HG03558 (cell line): ENCODE data around the gene ZBTB5.
"Not testable (repeated sequence)": the region's sequence is repeated elsewhere in the genome, so short reads cannot be mapped to it uniquely, and the experiment has no call there.

Experiments used
- ATAC-seq: cut with Tn5 transposase; IDR thresholded peaks from one replicate; pipeline ENCODE4 v1.9.1; 2021; ENCODE audit warnings: moderate number of reproducible peaks; ENCODE audit not compliant: unreplicated experiment; ENCODE audit errors: extremely low read depth

ZBTB5 gene

DNA sequence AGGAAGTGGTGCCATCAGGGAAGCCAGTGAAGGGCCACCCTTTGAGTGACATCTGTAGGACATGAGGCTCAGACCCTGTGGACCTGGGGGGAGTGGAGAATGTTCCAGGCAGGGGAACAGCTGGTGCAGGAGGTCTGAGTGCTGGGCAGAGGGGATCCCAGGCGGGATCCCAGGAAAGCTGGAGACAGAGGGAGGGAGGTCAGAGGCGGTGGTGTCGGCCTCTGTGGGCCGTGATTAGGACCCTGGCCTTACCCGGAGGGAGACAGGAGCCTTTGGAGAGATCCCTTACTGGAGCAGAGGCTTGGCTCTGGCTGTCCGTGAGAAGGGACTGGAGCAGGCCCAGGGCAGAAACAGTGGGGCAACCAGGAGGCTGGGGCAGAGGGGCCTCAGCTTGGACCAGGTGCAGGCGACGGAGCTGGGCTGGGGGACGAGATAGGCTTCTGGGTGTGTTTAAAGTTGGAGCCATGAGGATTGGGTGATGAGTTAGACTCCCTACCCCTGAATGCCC is 54.8 kb downstream of the ZBTB5 start:
- ATAC-seq: no peak

DNA sequence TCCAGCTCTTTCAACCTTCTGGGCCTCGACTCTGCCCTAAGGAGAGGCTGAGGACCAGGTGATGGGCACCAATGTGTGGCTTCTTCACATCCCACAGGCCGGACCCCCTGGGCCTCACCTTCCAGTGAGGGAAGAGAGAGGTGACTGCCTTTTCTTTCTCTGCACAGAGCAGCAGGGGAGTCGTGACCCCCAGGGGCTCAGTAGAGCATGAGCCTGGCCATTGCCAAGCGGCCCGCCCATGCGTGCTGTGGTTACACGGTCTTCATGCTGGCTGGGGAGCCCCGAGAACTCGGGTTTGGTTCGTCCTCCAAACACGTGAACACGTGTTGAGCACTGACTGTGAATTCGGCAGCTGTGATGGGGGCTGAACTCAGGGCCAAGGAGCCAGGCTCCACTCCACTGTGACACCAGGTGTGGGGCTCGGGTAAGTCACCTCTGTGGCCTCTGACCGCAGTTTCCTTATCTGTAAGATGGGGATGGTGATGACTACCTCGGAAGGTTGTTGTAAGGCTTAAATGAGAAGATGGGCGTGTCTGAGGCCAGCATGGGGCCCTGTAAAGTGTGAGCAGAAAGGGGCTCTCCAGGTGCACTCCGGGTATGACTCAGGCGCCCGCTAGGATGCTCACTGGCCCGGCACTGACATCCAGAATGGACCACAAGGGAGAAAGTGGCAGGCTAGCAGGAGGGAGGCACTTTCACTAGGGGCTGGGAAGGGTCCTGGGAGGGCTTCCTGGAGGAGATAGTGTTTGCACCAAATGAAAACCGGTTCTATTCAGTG is 56.1 kb downstream of the ZBTB5 start:
- peak; percentile 79 for ATAC-seq

- no peak for ATAC-seq
Observed at GRCh38 chr9:37407468-37407867, 57.8 kb downstream of the ZBTB5 start.

DNA sequence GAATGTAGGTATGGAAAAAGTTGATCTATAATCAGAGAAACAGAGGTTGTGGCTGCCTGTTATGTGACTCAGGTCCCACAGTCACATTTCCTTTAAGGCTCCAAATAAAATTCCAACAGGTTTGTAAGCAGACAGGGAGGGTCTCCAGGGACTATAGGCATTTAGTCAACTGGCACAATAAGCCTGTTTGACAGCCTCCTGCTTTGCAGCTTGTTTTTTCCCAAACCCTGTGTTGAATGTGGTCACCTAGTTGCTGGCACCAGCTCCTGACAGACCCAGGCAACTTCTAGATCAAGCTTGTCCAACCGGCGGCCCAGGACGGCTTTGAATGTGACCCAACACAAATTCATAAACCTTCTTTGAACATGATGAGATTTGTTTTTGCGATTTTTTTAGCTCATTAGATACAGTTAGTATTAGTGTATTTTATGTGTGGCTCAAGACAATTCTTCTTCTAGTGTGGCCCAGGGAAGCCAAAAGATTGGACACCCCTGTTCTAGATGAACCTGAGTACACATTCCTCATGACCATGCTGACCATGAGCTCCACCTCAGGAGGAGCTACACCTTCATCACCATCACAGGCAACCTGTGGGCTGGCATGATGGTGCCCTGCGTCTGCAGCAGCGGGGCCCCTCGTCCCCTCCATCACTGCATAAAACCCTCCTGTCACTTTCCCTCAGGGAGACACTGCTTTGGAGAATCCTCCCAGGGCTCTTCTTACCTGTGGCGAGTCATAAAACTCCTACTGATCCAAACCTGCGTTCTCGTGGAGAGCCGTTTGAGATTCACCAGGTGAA is 58.4 kb downstream of the ZBTB5 start:
- ATAC-seq: no peak

DNA sequence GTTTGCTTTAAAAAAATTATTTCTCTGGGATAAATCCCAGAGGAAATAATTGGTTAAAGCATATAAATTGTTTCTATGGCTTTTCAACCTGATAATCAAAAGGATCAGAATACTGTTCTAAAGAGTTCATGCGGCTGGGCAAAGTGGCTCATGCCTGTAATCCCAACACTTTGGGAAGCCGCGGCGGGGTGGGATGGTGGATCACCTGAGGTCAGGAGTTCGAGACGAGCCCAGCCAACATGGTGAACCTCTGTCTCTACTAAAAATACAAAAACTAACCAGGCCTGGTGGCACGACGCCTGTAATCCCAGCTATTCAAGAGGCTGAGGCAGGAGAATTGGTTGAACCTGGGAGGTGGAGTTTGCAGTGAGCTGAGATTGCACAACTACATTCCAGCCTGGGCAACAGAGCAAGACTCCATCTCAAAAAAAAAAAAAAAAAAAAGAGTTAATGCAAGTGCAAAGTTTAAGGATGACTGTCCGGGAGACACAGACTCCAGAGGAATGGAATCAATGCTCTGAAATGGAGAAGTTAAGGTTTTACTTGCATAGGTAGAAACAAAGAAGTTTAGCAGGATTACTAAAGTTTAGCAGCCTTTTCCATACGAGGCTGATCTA is 59.4 kb downstream of the ZBTB5 start:
- ATAC-seq: no peak

DNA sequence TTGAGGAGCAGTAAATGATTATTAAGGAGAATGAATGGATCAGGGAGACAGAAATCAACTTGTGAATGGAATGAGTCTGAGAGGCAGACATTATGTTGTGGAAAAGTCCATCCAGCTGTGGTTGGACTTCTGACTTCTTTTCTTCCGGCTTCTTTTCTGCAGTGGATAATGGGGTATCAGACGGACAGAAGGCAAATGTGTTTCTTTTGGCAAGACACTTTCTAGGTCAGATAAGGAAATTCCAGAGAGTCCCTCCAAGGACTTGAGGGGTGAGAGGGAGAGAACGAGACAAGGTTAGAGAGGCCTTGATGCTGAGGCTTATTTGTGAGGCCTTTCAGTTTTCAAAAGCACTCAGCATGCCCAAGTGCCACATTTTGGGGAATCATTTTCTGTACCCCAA is 59.9 kb downstream of the ZBTB5 start:
- no peak for ATAC-seq

GRCh38 chr9:37404590-37404989 is 60.7 kb downstream of the ZBTB5 start:
- no peak for ATAC-seq

- no peak for ATAC-seq
Observed at GRCh38 chr9:37399336-37399735, 65.9 kb downstream of the ZBTB5 start.

DNA sequence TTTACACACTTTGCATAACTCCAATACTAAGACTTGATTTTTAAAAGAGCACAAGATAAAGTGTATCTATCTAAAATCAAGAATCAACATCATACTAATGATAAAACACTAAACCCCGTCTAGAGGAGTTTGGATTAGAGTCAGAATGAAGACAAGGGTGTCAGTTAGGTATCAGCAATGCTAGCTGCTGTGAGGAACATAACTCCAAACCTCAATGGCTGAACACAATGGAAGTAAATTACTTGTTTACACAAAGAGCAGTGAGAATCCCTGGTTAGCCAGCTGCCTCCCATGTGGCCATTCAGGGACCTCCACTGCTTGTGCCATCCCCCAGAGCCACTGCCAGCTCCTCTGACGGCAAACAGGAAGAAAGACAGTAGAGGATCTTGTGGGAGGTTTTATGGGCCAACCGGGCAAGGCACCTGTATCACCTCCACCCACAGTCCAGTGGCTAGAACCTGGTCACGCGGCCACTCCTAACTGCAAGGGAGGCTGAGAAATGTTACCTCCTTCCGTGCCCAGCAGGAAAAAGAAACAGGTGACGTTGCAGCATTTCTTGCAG is 66.7 kb downstream of the ZBTB5 start:
- no peak for ATAC-seq

GRCh38 chr9:37397948-37398347 is 67.3 kb downstream of the ZBTB5 start:
- ATAC-seq: not testable (repeated sequence)

DNA sequence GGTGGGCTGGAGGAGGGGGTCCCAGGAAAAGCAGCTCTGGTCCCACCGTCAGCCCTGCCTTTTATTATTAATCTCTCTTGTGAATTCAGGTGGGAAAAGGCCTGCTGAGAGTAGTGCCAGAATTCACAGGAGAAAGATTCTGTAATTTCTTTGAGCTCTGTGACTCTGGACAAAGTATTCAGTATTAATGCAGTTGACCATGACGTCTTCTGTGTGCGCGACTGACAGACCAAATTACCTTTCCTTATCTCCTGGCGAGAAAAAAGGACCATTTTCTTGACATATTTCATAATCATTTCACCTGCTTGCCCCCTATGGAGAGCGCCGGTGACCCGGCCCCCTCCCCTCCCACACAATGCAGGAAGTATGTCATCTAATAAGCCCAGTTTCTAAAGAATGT is 69.6 kb downstream of the ZBTB5 start:
- ATAC-seq: no peak

DNA sequence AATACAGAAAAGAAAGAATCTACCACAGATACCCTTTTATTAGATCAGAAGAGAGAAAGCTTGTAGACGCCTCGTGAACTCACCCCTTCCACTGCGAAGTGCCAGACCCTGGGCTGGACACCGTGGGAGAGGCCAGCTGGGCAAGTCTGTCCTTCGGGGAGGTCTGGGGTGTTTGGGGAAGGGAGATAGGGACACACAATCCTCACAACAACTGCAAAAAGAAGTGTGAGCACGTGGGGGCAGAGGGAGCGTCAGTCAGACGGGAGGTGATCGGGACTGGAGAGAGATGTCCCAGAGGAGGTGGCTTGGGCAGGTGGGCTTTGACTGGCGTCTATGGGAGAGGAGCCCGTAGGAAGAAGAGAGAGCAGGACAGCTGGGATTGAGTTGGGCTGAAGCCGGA is 70.0 kb downstream of the ZBTB5 start:
- no peak for ATAC-seq

DNA sequence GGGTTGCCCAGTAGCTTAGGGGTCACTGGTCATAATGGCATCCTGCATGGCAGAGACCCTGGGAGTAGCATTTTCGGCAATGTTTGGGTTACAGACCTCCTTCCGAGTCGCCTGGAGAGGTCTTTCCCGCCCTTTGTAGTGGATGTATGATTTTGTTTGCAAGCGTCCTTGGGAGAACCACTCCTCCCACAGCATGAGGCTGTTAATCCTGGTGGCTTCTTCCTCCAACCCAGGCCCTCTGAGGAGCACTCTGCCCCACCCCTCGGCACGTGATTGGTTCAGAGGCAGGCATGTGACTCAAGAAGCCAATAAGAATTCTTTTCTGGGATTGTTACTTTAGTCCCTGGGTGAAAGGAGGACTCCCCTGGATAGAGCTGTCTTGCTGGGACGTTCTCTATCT is 73.0 kb downstream of the ZBTB5 start:
- no peak for ATAC-seq

DNA sequence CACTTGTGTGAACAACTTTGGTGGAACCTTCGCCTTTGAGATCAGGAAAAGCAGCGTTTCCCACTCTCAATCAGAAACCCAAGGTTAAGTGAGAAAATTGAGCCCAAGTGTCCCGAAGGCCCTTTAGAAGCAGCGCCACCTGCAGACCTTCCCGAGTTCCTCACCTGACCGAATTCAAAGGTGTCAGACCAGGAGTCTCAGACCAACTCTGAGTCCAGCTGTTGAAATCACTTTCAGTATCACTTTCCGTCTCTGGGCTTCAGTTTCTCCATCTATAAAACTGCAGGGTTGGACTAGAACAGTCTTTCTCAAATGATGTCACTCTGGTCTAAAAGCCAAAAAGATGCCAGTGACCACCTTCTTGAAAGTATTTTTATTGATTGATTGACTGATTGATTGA is 74.5 kb downstream of the ZBTB5 start:
- peak; percentile 88 for ATAC-seq
